Measurements from ENCODE around the gene RFX7. TPM values are rescaled to one million over a fixed set of nuclear protein-coding genes. Genes with fewer than 3 reads are reported as not detected.
"Not testable (repeated sequence)": the region's sequence is repeated elsewhere in the genome, so short reads cannot be mapped to it uniquely, and the experiment has no call there.

RFX7 gene
- total RNA-seq, 1 donor from 2014 or later, result 39.2 TPM

DNA sequence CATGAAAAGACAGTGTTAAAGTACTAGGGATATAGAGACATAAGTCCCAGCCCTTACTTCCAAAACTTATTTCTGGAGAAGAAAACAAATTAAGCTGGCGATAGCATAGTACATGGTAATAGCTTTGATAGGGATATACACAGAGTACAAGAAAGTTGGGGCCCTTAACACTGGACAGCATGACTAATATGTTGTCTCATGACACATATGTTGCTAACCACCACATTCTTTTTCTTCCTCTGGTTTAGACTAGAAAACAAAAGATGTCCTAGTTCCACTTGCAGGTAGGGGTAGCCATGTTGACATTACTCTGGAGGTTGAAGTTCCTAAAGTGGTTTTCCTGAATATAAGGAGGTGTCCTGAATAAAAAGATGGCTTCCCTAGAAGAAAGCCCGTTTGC, 75.3 kb downstream of the RFX7 start:
- no peaks in the 10 kb centered on the region for H3K4me1 Mint-ChIP-seq (ENCODE audit: unreplicated experiment)
- no peaks in the 10 kb centered on the region for H3K27me3 Mint-ChIP-seq
- no peak for DNase-seq (ENCODE audit: extremely low spot score, unreplicated experiment)
- no peak overlapping the region for H3K4me3 Mint-ChIP-seq
- TF ChIP-seq, protein P1, sequence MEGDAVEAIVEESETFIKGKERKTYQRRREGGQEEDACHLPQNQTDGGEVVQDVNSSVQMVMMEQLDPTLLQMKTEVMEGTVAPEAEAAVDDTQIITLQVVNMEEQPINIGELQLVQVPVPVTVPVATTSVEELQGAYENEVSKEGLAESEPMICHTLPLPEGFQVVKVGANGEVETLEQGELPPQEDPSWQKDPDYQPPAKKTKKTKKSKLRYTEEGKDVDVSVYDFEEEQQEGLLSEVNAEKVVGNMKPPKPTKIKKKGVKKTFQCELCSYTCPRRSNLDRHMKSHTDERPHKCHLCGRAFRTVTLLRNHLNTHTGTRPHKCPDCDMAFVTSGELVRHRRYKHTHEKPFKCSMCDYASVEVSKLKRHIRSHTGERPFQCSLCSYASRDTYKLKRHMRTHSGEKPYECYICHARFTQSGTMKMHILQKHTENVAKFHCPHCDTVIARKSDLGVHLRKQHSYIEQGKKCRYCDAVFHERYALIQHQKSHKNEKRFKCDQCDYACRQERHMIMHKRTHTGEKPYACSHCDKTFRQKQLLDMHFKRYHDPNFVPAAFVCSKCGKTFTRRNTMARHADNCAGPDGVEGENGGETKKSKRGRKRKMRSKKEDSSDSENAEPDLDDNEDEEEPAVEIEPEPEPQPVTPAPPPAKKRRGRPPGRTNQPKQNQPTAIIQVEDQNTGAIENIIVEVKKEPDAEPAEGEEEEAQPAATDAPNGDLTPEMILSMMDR (conservative IDR thresholded peaks at IDR 0.05), result no peak
- peaks cover 14% of the 10 kb centered on the region for H3K9me3 Mint-ChIP-seq
- H3K36me3 Mint-ChIP-seq, result peaks cover 31% of the 10 kb centered on the region
- no peak overlapping the region for H3K27ac Mint-ChIP-seq

DNA sequence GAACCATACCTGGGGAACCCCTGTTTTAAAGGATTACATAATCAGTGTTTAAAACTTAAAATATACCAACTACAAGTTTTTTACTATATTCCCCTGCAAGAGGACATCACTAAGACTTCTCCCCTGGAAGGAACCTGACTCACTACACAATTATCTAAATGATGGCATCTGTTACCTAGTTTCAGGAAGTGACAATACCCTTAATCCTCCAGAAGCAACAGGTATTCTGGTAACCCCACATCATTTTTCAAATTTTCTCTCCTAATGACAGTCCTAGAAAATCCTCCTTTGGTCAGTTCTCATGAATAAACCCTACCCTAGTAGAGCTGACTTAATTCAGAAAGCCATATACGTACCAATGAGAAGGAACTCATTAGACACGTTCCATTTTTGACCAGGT, 78.4 kb downstream of the RFX7 start:
- peaks cover 15% of the 10 kb centered on the region for H3K4me1 Mint-ChIP-seq (ENCODE audit: unreplicated experiment)
- H3K36me3 Mint-ChIP-seq, result peaks cover 4% of the 10 kb centered on the region
- TF ChIP-seq, protein P1 (conservative IDR thresholded peaks at IDR 0.05), result no peak
- H3K4me3 Mint-ChIP-seq, result no peak overlapping the region
- H3K9me3 Mint-ChIP-seq, result no peaks in the 10 kb centered on the region
- peak overlapping the region; percentile 50 for H3K27ac Mint-ChIP-seq
- DNase-seq (ENCODE audit: extremely low spot score, unreplicated experiment), result no peak
- H3K27me3 Mint-ChIP-seq, result no peaks in the 10 kb centered on the region

GRCh38 chr15:56160966-56161365, 82.7 kb downstream of the RFX7 start:
- H3K4me1 Mint-ChIP-seq (ENCODE audit: unreplicated experiment), result peaks cover 20% of the 10 kb centered on the region
- peak overlapping the region; percentile 6 for H3K27ac Mint-ChIP-seq
- TF ChIP-seq, protein P1 (conservative IDR thresholded peaks at IDR 0.05), result no peak
- no peaks in the 10 kb centered on the region for H3K27me3 Mint-ChIP-seq
- no peaks in the 10 kb centered on the region for H3K9me3 Mint-ChIP-seq
- H3K4me3 Mint-ChIP-seq, result no peak overlapping the region
- H3K36me3 Mint-ChIP-seq, result peaks cover 6% of the 10 kb centered on the region
- DNase-seq (ENCODE audit: extremely low spot score, unreplicated experiment), result no peak

- Mint-ChIP-seq H3K4me3 (no peak overlapping the region), H3K27me3 (no peaks in the 10 kb centered on the region), H3K9me3 (peaks cover 21% of the 10 kb centered on the region), H3K4me1 (ENCODE audit: unreplicated experiment) (peaks cover 19% of the 10 kb centered on the region), H3K36me3 (peaks cover 35% of the 10 kb centered on the region), H3K27ac (no peak overlapping the region)
- TF ChIP-seq, protein P1 (conservative IDR thresholded peaks at IDR 0.05), result no peak
- no peak for DNase-seq (ENCODE audit: extremely low spot score, unreplicated experiment)
Observed at GRCh38 chr15:56156877-56157276, 86.8 kb downstream of the RFX7 start.

DNA sequence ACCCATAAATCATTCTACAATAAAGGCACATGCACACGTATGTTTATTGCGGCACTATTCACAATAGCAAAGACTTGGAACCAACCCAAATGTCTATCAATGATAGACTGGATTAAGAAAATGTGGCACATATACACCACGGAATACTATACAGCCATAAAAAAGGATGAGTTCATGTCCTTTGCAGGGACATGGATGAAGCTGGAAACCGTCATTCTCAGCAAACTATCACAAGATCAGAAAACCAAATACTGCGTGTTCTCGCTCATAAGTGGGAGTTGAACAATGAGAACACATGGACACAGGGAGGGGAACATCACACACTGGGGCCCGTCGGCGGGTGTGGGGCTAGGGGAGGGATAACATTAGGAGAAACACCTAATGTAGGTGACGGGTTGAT, 88.4 kb downstream of the RFX7 start:
- H3K4me3 Mint-ChIP-seq; H3K4me1 Mint-ChIP-seq (ENCODE audit: unreplicated experiment); DNase-seq (ENCODE audit: extremely low spot score, unreplicated experiment); H3K27me3 Mint-ChIP-seq; H3K27ac Mint-ChIP-seq: not testable (repeated sequence)
- Mint-ChIP-seq H3K36me3 (peaks cover 43% of the 10 kb centered on the region), H3K9me3 (peaks cover 27% of the 10 kb centered on the region)

DNA sequence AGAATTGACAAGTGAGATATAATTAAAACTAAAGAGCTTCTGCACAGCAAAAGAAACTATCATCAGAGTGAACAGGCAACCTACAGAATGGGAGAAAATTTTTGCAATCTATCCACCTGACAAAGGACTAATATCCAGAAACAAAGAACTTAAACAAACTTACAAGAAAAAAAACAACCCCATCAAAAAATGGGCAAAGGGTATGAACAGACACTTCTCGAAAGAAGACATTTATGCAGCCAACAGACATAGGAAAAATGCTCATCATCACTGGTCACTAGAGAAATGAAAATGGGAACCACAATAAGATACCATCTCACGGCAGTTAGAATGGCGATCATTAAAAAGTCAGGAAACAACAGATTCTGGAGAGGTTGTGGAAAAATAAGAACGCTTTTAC, 88.9 kb downstream of the RFX7 start:
- not testable (repeated sequence) for H3K27me3 Mint-ChIP-seq; DNase-seq (ENCODE audit: extremely low spot score, unreplicated experiment); H3K4me3 Mint-ChIP-seq; H3K27ac Mint-ChIP-seq; H3K4me1 Mint-ChIP-seq (ENCODE audit: unreplicated experiment)
- peaks cover 44% of the 10 kb centered on the region for H3K36me3 Mint-ChIP-seq
- peaks cover 27% of the 10 kb centered on the region for H3K9me3 Mint-ChIP-seq

DNA sequence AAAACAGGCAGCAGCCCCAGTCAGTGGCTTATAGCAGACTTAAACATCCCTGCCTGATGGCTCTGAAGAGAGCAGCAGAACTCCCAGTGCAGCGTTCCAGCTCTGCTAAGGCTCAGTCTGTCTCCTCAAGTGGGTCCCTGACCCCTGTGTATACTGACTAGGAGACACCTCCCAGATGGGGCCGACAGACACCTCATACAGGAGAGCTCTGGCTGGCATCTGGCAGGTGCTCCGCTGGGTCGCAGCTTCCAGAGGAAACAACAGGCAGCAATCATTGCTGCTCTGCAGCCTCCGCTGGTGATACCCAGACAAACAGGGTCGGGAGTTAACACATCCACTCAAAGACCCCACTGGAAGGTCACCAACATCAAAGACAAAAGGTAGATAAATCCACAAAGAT, 93.5 kb downstream of the RFX7 start:
- TF ChIP-seq, protein P1 (conservative IDR thresholded peaks at IDR 0.05), result no peak
- H3K4me3 Mint-ChIP-seq, result no peak overlapping the region
- no peak overlapping the region for H3K27ac Mint-ChIP-seq
- no peaks in the 10 kb centered on the region for H3K4me1 Mint-ChIP-seq (ENCODE audit: unreplicated experiment)
- no peak for DNase-seq (ENCODE audit: extremely low spot score, unreplicated experiment)
- peaks cover 35% of the 10 kb centered on the region for H3K9me3 Mint-ChIP-seq
- peaks cover 51% of the 10 kb centered on the region for H3K36me3 Mint-ChIP-seq
- no peaks in the 10 kb centered on the region for H3K27me3 Mint-ChIP-seq

Data from type B pancreatic cell (in vitro differentiated cells).